Measurements from ENCODE around the gene ZNF532. TPM values are rescaled to one million over a fixed set of nuclear protein-coding genes. Genes with fewer than 3 reads are reported as not detected.

ZNF532 gene
- total RNA-seq, 1 experiment from 2014 or later, result 258 TPM

DNA sequence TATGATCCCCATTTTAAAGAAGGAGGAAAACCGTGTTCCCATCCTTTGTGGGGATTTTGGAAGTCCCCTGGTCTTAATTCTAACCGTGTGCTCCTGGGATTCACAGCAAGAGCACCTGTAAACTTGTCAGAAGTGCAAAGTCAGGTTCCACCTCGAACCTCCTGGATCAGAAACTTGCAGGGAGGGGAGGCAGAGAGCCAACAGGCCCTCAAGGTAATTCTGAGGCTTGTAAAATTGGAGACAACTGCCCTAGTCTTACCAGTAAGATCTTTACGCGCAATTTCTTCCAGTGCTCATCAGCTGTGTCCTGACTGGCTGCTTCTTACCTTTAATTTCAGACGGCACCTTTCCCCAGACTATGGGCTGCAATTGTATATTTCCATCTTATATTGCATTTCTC, 161.7 kb downstream of the ZNF532 start:
- no peak overlapping the region for H2AFZ ChIP-seq (ENCODE audit: low read length)
- H3K79me2 ChIP-seq (ENCODE audit: insufficient read depth, low read length), result no peaks in the 10 kb centered on the region
- H4K91ac ChIP-seq (ENCODE audit: insufficient read length, low read depth, low read length), result no peak overlapping the region
- no peaks in the 10 kb centered on the region for H3K79me1 ChIP-seq (ENCODE audit: insufficient read depth, low read depth, low read length, poor library complexity, severe bottlenecking)
- no peak overlapping the region for H3K27ac ChIP-seq (ENCODE audit: insufficient read length, low read depth, low read length)
- no peak overlapping the region for H2BK15ac ChIP-seq (ENCODE audit: low read depth, low read length)
- H3K9ac ChIP-seq (ENCODE audit: extremely low read depth, insufficient read length, low read length), result no peak overlapping the region
- Mint-ChIP-seq H3K4me3 (no peak overlapping the region), H3K27ac (no peak overlapping the region), H3K27me3 (ENCODE audit: low read depth) (peaks cover 1% of the 10 kb centered on the region; the same call in 1 of the 2 replicates), H3K36me3 (ENCODE audit: insufficient read depth in 1 of 3, low read depth in 3 of 3) (no peaks in the 10 kb centered on the region), H3K4me1 (peaks cover 8 to 15% of the 10 kb centered on the region in 2 experiments), H3K9me3 (peaks cover 0 to 4% of the 10 kb centered on the region in 2 experiments; a peak in 1 of 5 replicates)
- TF ChIP-seq CTCF (conservative IDR thresholded peaks at IDR 0.05), result no peak
- no peak overlapping the region for H3K14ac ChIP-seq (ENCODE audit: insufficient read depth, low read length)
- H2BK12ac ChIP-seq (ENCODE audit: insufficient read length, low read depth, low read length), result no peak overlapping the region
- H3K9me3 ChIP-seq (ENCODE audit: control insufficient read depth, low read depth, low read length), result no peaks in the 10 kb centered on the region
- no peaks in the 10 kb centered on the region for H3K4me1 ChIP-seq (ENCODE audit: insufficient read depth, low read length)
- no peak overlapping the region for H4K5ac ChIP-seq (ENCODE audit: insufficient read length, low read depth, low read length)
- DNase-seq, result no peak
- H3T11ph ChIP-seq (ENCODE audit: low read length), result no peak overlapping the region
- no peaks in the 10 kb centered on the region for H3K27me3 ChIP-seq (ENCODE audit: insufficient read depth, low read length)
- no peak overlapping the region for H2BK120ac ChIP-seq (ENCODE audit: low read depth, low read length, poor library complexity, severe bottlenecking)
- no peak overlapping the region for H3K18ac ChIP-seq (ENCODE audit: insufficient read length, low read depth, low read length)
- H3K23ac ChIP-seq (ENCODE audit: insufficient read length, low read depth, low read length), result no peak overlapping the region
- WGBS (ENCODE audit: extremely low coverage, insufficient read length, low lambda C conversion rate), result no CpG with 5 or more reads among the region's 6 CpGs
- no peak overlapping the region for H4K8ac ChIP-seq (replicated peaks; ENCODE audit: insufficient read length, low read depth, low read length)
- no peak overlapping the region for H2BK5ac ChIP-seq (ENCODE audit: insufficient read length, low read length)
- no peak overlapping the region for H3K4ac ChIP-seq (ENCODE audit: low read depth, low read length)
- no peak overlapping the region for H2AK5ac ChIP-seq (ENCODE audit: insufficient read length, low read length)
- no peak overlapping the region for H3K56ac ChIP-seq (ENCODE audit: insufficient read length, low read depth, low read length)
- no peak overlapping the region for H2BK20ac ChIP-seq (ENCODE audit: low read depth, low read length, poor library complexity, severe bottlenecking)
- no peaks in the 10 kb centered on the region for H3K23me2 ChIP-seq (ENCODE audit: insufficient read length, low read depth, low read length, poor library complexity, severe bottlenecking)
- no peaks in the 10 kb centered on the region for H4K20me1 ChIP-seq (ENCODE audit: control insufficient read depth, insufficient read depth, insufficient read length)
- H3K4me2 ChIP-seq (ENCODE audit: insufficient read depth, insufficient read length, low read length), result no peak overlapping the region

Measured in H9 (cell line).